Spinal cord (tissue), 10 donors: ENCODE measurements around the gene CMTM2. TPM values are rescaled to one million over a fixed set of nuclear protein-coding genes. Genes with fewer than 3 reads are reported as not detected.
"Not testable (repeated sequence)": the region's sequence is repeated elsewhere in the genome, so short reads cannot be mapped to it uniquely, and the experiment has no call there.

Experiments used
- DNase-seq, 6 donors: peaks; one replicate each; pipeline versions ENCODE4 v3.0.0 to v3.0.0-alpha.2; 2013 to 2015; ENCODE audit warnings: low spot score in 6 of 6, low read depth in 4 of 6
- H3K27ac ChIP-seq: one replicate; pipeline ENCODE4 v1.5.1; 2013; ENCODE audit warnings: low read depth, low read length, control low read depth
- H3K27me3 ChIP-seq: one replicate; pipeline ENCODE4 v1.6.1; 2013; ENCODE audit warnings: low read length; ENCODE audit not compliant: control insufficient read depth, insufficient read depth
- H3K36me3 ChIP-seq: one replicate; pipeline ENCODE4 v1.6.1; 2013; ENCODE audit warnings: low read length; ENCODE audit not compliant: control insufficient read depth, insufficient read depth
- H3K4me1 ChIP-seq: one replicate; pipeline ENCODE4 v1.6.1; 2013; ENCODE audit warnings: low read length; ENCODE audit not compliant: control insufficient read depth, insufficient read depth
- H3K4me3 ChIP-seq: one replicate; pipeline ENCODE4 v1.5.1; 2013; ENCODE audit warnings: low read depth, low read length, control low read depth
- H3K9me3 ChIP-seq: one replicate; pipeline ENCODE4 v1.6.1; 2013; ENCODE audit warnings: low read length; ENCODE audit not compliant: control insufficient read depth, insufficient read depth
- WGBS: methylation state at CpG from one replicate; pipeline ENCODE4 v1.1.5; 2013; ENCODE audit warnings: missing lambda C conversion rate; ENCODE audit not compliant: insufficient coverage; 5-methylcytosine and 5-hydroxymethylcytosine counted together
- polyA plus RNA-seq, 2 donors: library from polyadenylated mRNA; unstranded; fragments of 120-200 nt; gene quantifications; one replicate each; pipeline ENCODE4 v1.2.1, GENCODE V29; 2013; ENCODE audit not compliant: insufficient read length in 2 of 2
- total RNA-seq, 2 donors: library from RNA; depleted of rRNA in 1 of 2; stranded (reverse); fragments of 120-200 nt in 1 of 2; fragments of >200 nt in 1 of 2; gene quantifications; one replicate each; pipeline versions ENCODE4 v1.2.3 to v1.2.4, GENCODE V29; 2013 to 2014
- donor health status: healthy.

The CMTM2 gene
- total and polyA plus RNA-seq, 4 donors: 0.33 to 1.7 (median 0.99) TPM

DNA sequence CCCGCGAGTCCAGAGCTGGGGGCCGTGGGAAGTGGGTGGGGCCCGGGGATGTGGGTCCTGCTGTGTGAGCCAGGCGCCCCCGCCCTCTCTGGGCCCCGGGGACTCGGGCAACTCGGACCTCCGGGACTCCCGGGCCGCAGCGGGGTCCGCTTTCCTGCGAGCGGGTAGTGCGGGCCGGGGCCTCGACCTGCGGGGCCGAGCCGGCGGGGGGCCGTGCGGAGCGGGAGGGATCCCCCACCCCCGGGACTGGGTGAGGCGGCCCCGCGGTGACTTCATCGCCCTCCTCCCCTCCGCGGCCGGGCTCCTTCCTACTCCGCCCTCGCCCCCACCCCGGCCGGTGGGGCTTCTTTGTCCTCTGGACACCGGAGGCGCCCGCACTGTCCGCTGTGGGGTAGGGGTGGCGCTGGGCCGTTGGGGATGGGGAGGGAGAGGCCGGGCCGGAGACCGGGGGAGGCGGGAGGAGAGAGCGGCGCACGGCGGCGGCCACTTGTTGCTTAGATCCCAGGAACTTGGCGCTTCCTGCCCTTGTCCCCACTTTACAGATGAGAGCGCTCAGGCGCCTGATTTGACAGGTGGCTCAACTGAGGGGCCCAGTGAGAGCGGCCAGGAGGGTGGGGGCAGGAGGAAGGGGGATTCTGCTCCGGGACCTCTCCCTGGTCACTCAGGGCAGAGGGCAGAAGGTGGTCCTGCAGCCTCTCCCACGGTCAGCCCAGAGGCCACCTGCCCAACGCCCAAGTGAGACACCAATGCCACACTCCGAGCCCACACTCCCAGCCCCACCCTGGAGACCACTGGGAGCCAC lies 26.1 kb downstream of the CMTM2 start:
- Histone ChIP-seq H3K27ac (peak overlapping the region; percentile 75), H3K36me3 (peaks cover 22% of the 10 kb centered on the region), H3K9me3 (peaks cover 1% of the 10 kb centered on the region), H3K4me3 (peak overlapping the region; percentile 80), H3K27me3 (no peaks in the 10 kb centered on the region), H3K4me1 (peaks cover 43% of the 10 kb centered on the region)
- DNase-seq: peak in 3 of 6 donors; percentile 9 to 66 (median 28)
- 1% methylated on average over 51 of the region's 61 CpGs for WGBS

DNA sequence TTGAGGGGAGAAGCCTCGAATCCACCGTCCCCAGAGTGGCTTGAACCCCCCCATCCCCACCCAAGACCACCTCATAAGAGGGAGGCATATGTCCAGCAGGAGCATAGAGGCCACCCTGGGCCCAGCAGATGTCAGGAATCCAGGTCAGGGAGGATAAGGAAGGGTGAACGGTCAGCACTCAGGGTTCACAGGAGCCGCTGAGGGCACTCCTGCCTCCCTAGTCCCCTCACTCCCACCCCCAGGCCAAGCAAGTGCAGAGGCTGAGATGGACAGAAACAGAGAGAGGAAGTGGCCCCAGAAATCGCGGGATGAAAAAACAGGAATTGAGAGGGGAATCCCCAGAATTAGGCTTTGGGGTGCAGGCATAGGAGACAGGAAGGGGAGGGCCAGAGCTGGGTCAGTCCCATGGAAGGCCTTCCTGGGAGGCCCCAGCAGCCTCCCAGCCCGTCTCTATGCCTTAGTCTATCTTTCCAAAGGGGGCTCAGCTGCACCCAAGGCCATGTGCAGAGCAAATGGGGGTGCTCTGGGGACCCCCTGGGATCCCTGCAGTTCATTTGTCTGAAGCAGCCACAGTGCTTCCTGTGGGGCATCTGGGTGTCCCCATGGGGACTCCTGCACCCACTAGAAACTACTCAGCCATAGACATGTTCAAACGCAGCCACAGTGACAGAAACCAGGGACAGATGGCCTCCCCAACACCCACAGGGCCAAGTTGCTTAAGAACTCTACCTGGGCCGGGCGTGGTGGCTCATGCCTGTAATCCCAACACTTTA lies 26.9 kb downstream of the CMTM2 start:
- Histone ChIP-seq H3K4me3 (peak overlapping the region; percentile 80), H3K36me3 (peaks cover 28% of the 10 kb centered on the region), H3K27ac (no peak overlapping the region), H3K27me3 (no peaks in the 10 kb centered on the region), H3K9me3 (peaks cover 1% of the 10 kb centered on the region), H3K4me1 (peaks cover 43% of the 10 kb centered on the region)
- DNase-seq: no peak
- WGBS: 86% methylated on average over 1 of the region's 10 CpGs

DNA sequence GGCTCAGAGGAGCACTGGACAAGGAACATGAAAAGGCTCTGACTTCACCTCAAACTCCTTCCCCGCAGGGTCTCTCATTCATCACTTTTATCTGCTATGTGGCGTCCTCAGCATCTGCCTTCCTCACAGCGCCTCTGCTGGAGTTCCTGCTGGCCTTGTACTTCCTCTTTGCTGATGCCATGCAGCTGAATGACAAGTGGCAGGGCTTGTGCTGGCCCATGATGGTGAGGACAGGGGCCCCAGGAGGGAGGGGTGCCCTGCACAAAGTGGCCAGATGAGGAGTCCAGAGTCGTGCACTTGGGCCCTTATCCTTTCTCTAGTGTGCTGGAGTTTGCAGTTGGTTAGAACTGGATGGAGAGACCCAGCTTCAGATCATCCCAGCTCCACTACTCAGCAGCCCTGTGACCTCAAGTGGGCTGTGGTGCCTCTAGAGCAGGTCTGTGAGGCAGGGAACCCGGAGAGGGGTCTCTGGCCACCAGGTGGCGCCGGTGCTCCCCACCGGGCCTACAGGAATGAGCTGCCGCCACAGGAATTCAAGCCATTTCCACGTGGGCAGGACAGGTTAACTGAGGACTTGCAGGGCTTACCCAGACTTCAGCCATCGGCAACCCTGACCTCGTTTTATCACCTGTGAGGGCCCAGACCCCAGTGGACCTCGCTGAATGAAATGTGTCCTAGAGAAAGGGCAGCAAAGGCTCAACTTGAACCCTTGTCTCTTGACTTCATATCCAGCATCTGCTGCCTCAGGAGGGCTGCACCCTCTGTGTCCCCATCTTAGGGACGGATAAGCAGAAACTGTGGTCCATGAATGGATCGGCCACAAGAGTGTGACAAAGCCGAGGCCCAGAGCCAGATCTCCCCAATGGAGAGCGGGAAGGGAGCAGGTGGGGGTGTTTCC lies 29.2 kb downstream of the CMTM2 start:
- Histone ChIP-seq H3K9me3 (no peaks in the 10 kb centered on the region), H3K4me1 (peaks cover 58% of the 10 kb centered on the region), H3K4me3 (no peak overlapping the region), H3K27me3 (no peaks in the 10 kb centered on the region), H3K27ac (no peak overlapping the region), H3K36me3 (peaks cover 52% of the 10 kb centered on the region)
- DNase-seq: peak in 5 of 6 donors; percentile 47 to 89 (median 59)
- WGBS: 30% methylated on average over 16 of the region's 17 CpGs

DNA sequence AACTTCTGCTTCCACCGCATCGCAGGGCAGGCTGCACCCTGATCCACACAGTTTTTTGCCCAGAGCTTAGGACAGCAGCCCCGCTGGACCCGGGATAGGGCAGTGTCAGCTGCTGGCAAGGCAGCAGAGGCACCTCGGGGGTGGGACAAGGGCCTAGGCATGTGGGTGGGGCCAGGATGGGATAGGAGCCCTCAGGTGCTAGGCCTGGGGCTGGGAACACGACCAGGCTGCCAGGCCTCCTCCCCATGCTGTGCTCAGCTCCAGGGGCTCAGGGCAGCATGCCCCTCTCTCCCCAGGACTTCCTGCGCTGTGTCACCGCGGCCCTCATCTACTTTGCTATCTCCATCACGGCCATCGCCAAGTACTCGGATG lies 29.9 kb downstream of the CMTM2 start:
- 81% methylated on average over 12 of the region's 12 CpGs for WGBS
- no peak overlapping the region for H3K27ac ChIP-seq

DNA sequence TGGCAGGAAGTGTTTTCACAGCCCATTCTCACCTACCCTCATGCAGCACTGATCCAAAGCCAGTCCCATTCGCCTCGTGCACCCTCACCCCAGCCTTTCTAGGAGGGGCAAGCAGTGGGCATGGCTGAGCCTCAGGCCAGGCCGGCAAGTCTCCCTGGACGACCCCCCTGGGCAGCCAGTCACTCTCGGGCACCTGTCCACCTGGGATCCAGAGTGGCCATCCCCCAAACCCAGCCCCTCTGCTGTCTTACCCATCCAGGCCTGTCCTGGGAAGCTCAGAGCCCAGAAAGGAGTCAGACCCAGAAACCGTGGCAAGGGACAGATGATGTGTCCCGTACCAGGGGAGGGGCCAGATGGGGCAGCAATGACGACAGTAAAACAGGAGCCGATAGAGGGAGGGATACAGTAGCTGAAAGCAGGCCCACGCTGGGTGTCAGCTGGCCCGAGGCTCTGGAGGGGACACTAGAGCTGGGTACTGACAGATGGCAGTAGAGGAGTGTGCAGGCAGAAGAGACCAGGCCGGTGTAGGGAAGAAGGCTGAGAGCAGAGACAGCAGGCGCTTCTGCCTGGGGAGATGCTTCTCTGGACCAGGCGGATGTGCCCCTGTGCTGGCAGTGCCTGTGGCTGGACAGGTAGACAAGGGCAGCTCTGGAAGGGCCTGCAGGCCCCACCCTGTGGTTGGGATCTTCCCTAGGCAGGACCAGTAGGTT lies 31.0 kb downstream of the CMTM2 start:
- Histone ChIP-seq H3K4me3 (no peak overlapping the region), H3K9me3 (no peaks in the 10 kb centered on the region), H3K4me1 (peaks cover 49% of the 10 kb centered on the region), H3K27ac (no peak overlapping the region), H3K36me3 (peaks cover 61% of the 10 kb centered on the region), H3K27me3 (no peaks in the 10 kb centered on the region)
- no peak for DNase-seq
- WGBS: 91% methylated on average over 14 of the region's 14 CpGs

More for the DNA sequence above, 29.9 kb downstream of the CMTM2 start:
- H3K4me3 ChIP-seq: no peak overlapping the region
- H3K4me1 ChIP-seq: peaks cover 51% of the 10 kb centered on the region
- H3K27me3 ChIP-seq: no peaks in the 10 kb centered on the region
- H3K36me3 ChIP-seq: peaks cover 56% of the 10 kb centered on the region
- no peak for DNase-seq
- no peaks in the 10 kb centered on the region for H3K9me3 ChIP-seq

DNA sequence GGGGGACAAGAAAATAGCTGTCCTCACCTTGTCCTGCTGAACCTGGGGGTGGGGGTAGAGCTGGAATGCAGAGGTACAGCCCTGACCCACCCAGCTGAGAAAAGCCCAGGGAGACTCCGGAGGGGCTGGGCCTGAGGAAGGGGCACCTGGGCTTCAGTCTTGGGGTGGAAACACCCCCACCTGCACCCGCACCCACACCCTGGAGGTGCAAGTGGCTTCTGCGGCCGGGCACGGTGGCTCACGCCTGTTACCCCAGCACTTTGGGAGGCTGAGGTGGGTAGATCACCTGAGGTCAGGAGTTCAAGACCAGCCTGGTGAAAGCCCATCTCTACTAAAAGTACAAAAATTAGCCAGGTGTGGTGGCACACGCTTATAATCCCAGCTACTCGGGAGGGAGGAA lies 32.6 kb downstream of the CMTM2 start:
- not testable (repeated sequence) for H3K4me3 ChIP-seq, H3K9me3 ChIP-seq, DNase-seq, H3K27me3 ChIP-seq
- H3K36me3 ChIP-seq: peaks cover 65% of the 10 kb centered on the region
- 100% methylated on average over 1 of the region's 8 CpGs for WGBS
- H3K4me1 ChIP-seq: peaks cover 36% of the 10 kb centered on the region
- peak overlapping the region; percentile 38 for H3K27ac ChIP-seq

DNA sequence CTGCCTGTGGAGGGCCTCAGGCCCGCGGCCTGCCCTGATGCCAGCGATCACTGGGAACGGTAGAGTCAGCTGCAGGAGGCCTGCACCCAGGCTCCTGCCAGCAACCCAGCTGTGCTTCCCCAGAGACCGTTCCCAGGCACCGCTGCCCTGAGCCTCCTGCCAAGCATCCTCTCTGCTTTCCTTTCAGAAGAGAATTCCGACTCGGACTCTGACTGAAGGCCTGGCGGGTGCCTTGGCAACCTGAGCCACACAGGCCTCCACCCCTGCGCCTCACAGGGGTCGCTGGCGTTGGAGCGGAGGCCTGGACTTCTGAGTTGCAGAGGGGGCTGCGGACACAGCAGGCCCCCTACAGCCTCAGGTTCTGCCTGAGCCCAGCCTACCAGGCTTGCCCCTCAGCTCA lies 33.2 kb downstream of the CMTM2 start:
- no peak overlapping the region for H3K4me3 ChIP-seq
- H3K27me3 ChIP-seq: no peaks in the 10 kb centered on the region
- no peaks in the 10 kb centered on the region for H3K9me3 ChIP-seq
- H3K4me1 ChIP-seq: peaks cover 36% of the 10 kb centered on the region
- 40% methylated on average over 14 of the region's 14 CpGs for WGBS
- H3K36me3 ChIP-seq: peaks cover 65% of the 10 kb centered on the region
- peak; percentile 41 to 86 (median 64) for DNase-seq
- H3K27ac ChIP-seq: peak overlapping the region; percentile 42

DNA sequence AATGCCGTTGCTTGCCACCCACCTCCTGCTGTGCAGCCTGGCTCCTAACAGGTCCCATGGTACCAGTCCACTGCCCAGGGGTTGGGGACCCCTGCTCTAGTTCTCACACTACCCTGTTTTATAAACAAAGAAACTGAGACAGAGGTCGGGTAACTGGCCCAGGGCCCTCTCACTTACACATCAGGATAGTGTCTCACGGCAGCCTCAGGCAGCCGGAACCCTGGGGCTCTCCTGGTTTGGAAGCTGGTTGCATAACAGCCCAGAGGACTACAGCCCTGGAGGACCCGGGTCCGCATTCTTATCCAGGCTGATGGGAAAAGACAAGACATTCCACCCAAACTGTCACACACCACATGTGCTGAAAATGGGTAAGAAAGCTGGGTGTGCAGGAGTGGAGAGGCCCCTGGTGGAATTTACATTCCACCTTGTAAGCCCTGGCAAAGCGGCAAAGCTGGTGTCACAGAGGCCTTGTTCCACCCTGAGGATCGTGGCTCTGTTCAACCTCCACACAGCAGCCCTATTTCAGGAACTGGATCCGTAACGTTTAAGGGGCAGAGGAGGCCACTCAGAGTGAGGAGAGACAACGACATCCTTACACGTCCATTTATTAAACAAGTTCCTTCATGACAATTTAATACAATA lies 35.0 kb downstream of the CMTM2 start:
- 94% methylated on average over 6 of the region's 12 CpGs for WGBS
- Histone ChIP-seq H3K9me3 (no peaks in the 10 kb centered on the region), H3K4me3 (no peak overlapping the region), H3K36me3 (peaks cover 60% of the 10 kb centered on the region), H3K27me3 (no peaks in the 10 kb centered on the region), H3K4me1 (peaks cover 26% of the 10 kb centered on the region), H3K27ac (no peak overlapping the region)
- no peak for DNase-seq
